GM23338 (cell line): ENCODE data around the gene ZNF763. TPM values are rescaled to one million over a fixed set of nuclear protein-coding genes. Genes with fewer than 3 reads are reported as not detected.

ENCODE experiments used
- ATAC-seq: fragments of 200-7000 bp; cut with Tn5 transposase; 3 replicates; pipeline ENCODE4 v1.9.1; 2020
- DNase-seq: peaks from one replicate; pipeline ENCODE4 v3.0.0-alpha.2; 2015; ENCODE audit warnings: low spot score
- H2AFZ ChIP-seq: fragments of 200-600 bp; sonication (generic); 2 replicates; pipeline ENCODE4 v1.8.0; 2016; ENCODE audit warnings: antibody characterized with exemption, mild to moderate bottlenecking, moderate library complexity
- H3F3A ChIP-seq: fragments of 200-600 bp; sonication (generic); replicated peaks from 2 replicates; pipeline ENCODE4 v1.8.0; 2017; ENCODE audit warnings: antibody characterized with exemption, mixed run types, low read depth
- H3K27ac ChIP-seq: fragments of 200-600 bp; sonication (generic); 2 replicates; pipeline ENCODE4 v1.6.1; 2016; ENCODE audit warnings: low read depth
- H3K27me3 ChIP-seq: fragments of 200-600 bp; sonication (generic); 2 replicates; pipeline ENCODE4 v1.8.0; 2016; ENCODE audit warnings: mild to moderate bottlenecking, mixed run types, moderate library complexity; ENCODE audit not compliant: insufficient read depth
- H3K36me3 ChIP-seq: fragments of 200-600 bp; sonication (generic); 2 replicates; pipeline ENCODE4 v1.8.0; 2016; ENCODE audit warnings: mild to moderate bottlenecking; ENCODE audit not compliant: insufficient read depth
- H3K4me1 ChIP-seq: fragments of 200-600 bp; sonication (generic); 2 replicates; pipeline ENCODE4 v1.8.0; 2016; ENCODE audit warnings: mild to moderate bottlenecking, moderate library complexity; ENCODE audit not compliant: insufficient read depth
- H3K4me2 ChIP-seq: fragments of 200-600 bp; sonication (generic); 2 replicates; pipeline ENCODE4 v1.7.1; 2017; ENCODE audit warnings: mixed run types
- H3K4me3 ChIP-seq: fragments of 200-600 bp; sonication (generic); 2 replicates; pipeline ENCODE4 v1.6.1; 2016; ENCODE audit warnings: mixed run types
- H3K79me2 ChIP-seq: fragments of 200-600 bp; sonication (generic); replicated peaks from 2 replicates; pipeline ENCODE4 v1.8.0; 2017; ENCODE audit warnings: mild to moderate bottlenecking; ENCODE audit not compliant: insufficient read depth
- H3K9me2 ChIP-seq: fragments of 200-600 bp; sonication (generic); 2 replicates; pipeline ENCODE4 v1.8.0; 2017; ENCODE audit not compliant: insufficient read depth
- H4K20me1 ChIP-seq: fragments of 200-600 bp; sonication (generic); replicated peaks from 2 replicates; pipeline ENCODE4 v1.8.0; 2017; ENCODE audit warnings: mild to moderate bottlenecking; ENCODE audit not compliant: insufficient read depth
- H3K27ac Mint-ChIP-seq: 2 replicates; pipeline ENCODE4 v1.8.0; 2020; ENCODE audit warnings: inconsistent platforms, mild to moderate bottlenecking, moderate library complexity, mixed read lengths
- H3K27me3 Mint-ChIP-seq: 3 replicates; pipeline ENCODE4 v1.8.0; 2022; ENCODE audit warnings: low read depth, mild to moderate bottlenecking, moderate library complexity, mixed read lengths, inconsistent platforms; ENCODE audit not compliant: insufficient read depth, poor library complexity
- H3K36me3 Mint-ChIP-seq: 3 replicates; pipeline ENCODE4 v1.8.0; 2021; ENCODE audit warnings: low read depth, mild to moderate bottlenecking, inconsistent platforms, moderate library complexity, mixed read lengths
- H3K4me1 Mint-ChIP-seq: 3 replicates; pipeline ENCODE4 v1.8.0; 2020; ENCODE audit warnings: mild to moderate bottlenecking, inconsistent platforms, mixed read lengths
- H3K4me3 Mint-ChIP-seq: 3 replicates; pipeline ENCODE4 v1.8.0; 2021; ENCODE audit warnings: moderate library complexity, mild to moderate bottlenecking, inconsistent platforms, mixed read lengths
- H3K9me3 Mint-ChIP-seq: 3 replicates; pipeline ENCODE4 v1.8.0; 2020; ENCODE audit warnings: moderate library complexity, mild to moderate bottlenecking, inconsistent platforms, mixed read lengths
- CTCF ChIP-seq, 2 experiments: fragments of 200-600 bp in 1 of 2; sonication (generic) in 1 of 2; conservative IDR thresholded peaks; 2 replicates each; pipeline versions ENCODE4 v1.5.1 to v1.6.1; 2016 to 2017; ENCODE audit warnings: antibody characterized with exemption in 2 of 2, low read depth in 2 of 2, mild to moderate bottlenecking in 2 of 2, moderate library complexity in 1 of 2
- ETS1 ChIP-seq: IDR thresholded peaks from 2 replicates; pipeline ENCODE4 v1.6.1; 2016; ENCODE audit warnings: antibody characterized with exemption
- EZH2 ChIP-seq: fragments of 200-600 bp; sonication (generic); IDR thresholded peaks from one replicate; pipeline ENCODE4 v1.8.0; 2017; ENCODE audit warnings: antibody characterized with exemption, mild to moderate bottlenecking, low read depth; ENCODE audit not compliant: unreplicated experiment
- EZH2phosphoT487 ChIP-seq: fragments of 200-600 bp; sonication (generic); IDR thresholded peaks from one replicate; pipeline ENCODE4 v1.8.1; 2018; ENCODE audit warnings: antibody characterized with exemption; ENCODE audit not compliant: unreplicated experiment
- POLR2AphosphoS5 ChIP-seq: IDR thresholded peaks from 2 replicates; pipeline ENCODE4 v1.6.1; 2016; ENCODE audit warnings: antibody characterized with exemption, low read depth
- REST ChIP-seq: IDR thresholded peaks from one replicate; pipeline ENCODE4 v1.6.1; 2018; ENCODE audit warnings: antibody characterized with exemption; ENCODE audit not compliant: unreplicated experiment
- STAT1 ChIP-seq: IDR thresholded peaks from one replicate; pipeline ENCODE4 v1.6.1; 2016; ENCODE audit warnings: antibody characterized with exemption; ENCODE audit not compliant: unreplicated experiment
- ZNF114 ChIP-seq: fragments of 250-450 bp; sonication (Bioruptor Pico); IDR thresholded peaks from 2 replicates; pipeline ENCODE4 v1.5.0; 2020; ENCODE audit warnings: mild to moderate bottlenecking, moderate library complexity
- ZNF331 ChIP-seq: fragments of 250-450 bp; sonication (Bioruptor Pico); IDR thresholded peaks from 2 replicates; pipeline ENCODE4 v1.5.0; 2020; ENCODE audit warnings: low read depth, mild to moderate bottlenecking, moderate library complexity
- polyA plus RNA-seq: library from polyadenylated mRNA; unstranded; fragments of >200 nt; fragmentation: Nextera tagmentation; extraction: Ambion mirVana; gene quantifications from 2 replicates; pipeline ENCODE4 v1.2.1, GENCODE V29; 2016
- total RNA-seq: library from RNA; depleted of rRNA; stranded (reverse); fragments of >200 nt; shearing (Covaris generic); gene quantifications from 2 replicates; pipeline ENCODE4 v1.2.3, GENCODE V29; 2014

The ZNF763 gene
- total and polyA plus RNA-seq, 2 experiments from 2014 or later: 0.61 to 0.87 TPM

GRCh38 chr19:11970174-11970573 lies 5.3 kb downstream of the ZNF763 start:
- TF ChIP-seq POLR2AphosphoS5: no peak
- TF ChIP-seq ZNF114 (CRISPR knock-in tag): no peak
- no peak for TF ChIP-seq ETS1
- TF ChIP-seq EZH2: no peak
- TF ChIP-seq REST: no peak
- TF ChIP-seq STAT1: no peak
- no peak overlapping the region for H2AFZ ChIP-seq
- ATAC-seq: no peak
- Mint-ChIP-seq H3K4me3 (no peak overlapping the region), H3K27me3 (peaks cover 1% of the 10 kb centered on the region), H3K4me1 (no peaks in the 10 kb centered on the region), H3K9me3 (peaks cover 97% of the 10 kb centered on the region), H3K36me3 (peaks cover 29% of the 10 kb centered on the region), H3K27ac (no peak overlapping the region)
- H3K9me2 ChIP-seq: no peaks in the 10 kb centered on the region
- no peaks in the 10 kb centered on the region; the same call in 1 of the 2 replicates for H4K20me1 ChIP-seq
- no peaks in the 10 kb centered on the region for H3K79me2 ChIP-seq
- 0 out of 2 replicates have a peak, but pooled peaks cover 4% of the 10 kb centered on the region for H3F3A ChIP-seq
- no peak overlapping the region for H3K4me3 ChIP-seq
- peaks cover 17% of the 10 kb centered on the region for H3K27me3 ChIP-seq
- peaks cover 7% of the 10 kb centered on the region; the same call in 1 of the 2 replicates for H3K4me1 ChIP-seq
- no peak overlapping the region for H3K4me2 ChIP-seq
- H3K27ac ChIP-seq: no peak overlapping the region
- no peak for DNase-seq
- no peaks in the 10 kb centered on the region for H3K36me3 ChIP-seq

- no peak overlapping the region for H3K27ac ChIP-seq
- no peak overlapping the region for H3K4me3 ChIP-seq
- no peaks in the 10 kb centered on the region for H3K9me2 ChIP-seq
- peaks cover 1% of the 10 kb centered on the region; the same call in 1 of the 2 replicates for H3K4me1 ChIP-seq
- ATAC-seq (no peak), DNase-seq (no peak)
- H2AFZ ChIP-seq: no peak overlapping the region
- H3K9me3 Mint-ChIP-seq: peaks cover 98% of the 10 kb centered on the region
- no peak for TF ChIP-seq STAT1
- no peak for TF ChIP-seq ZNF331 (CRISPR knock-in tag)
- no peak for TF ChIP-seq REST
- TF ChIP-seq CTCF (conservative IDR thresholded peaks at IDR 0.05; ENCODE audit: low read depth in 2 of 2): no peak
- no peak for TF ChIP-seq EZH2phosphoT487
- peaks cover 1% of the 10 kb centered on the region for H3K27me3 Mint-ChIP-seq
- H4K20me1 ChIP-seq: no peaks in the 10 kb centered on the region; the same call in 1 of the 2 replicates
- no peak overlapping the region for H3K27ac Mint-ChIP-seq
- H3K36me3 ChIP-seq: no peaks in the 10 kb centered on the region
- H3K27me3 ChIP-seq: peaks cover 12% of the 10 kb centered on the region
- H3K4me3 Mint-ChIP-seq: no peak overlapping the region
- H3K4me2 ChIP-seq: no peak overlapping the region
- no peaks in the 10 kb centered on the region for H3K4me1 Mint-ChIP-seq
- H3K79me2 ChIP-seq: no peaks in the 10 kb centered on the region
- H3F3A ChIP-seq: no peaks in the 10 kb centered on the region
- peaks cover 31% of the 10 kb centered on the region for H3K36me3 Mint-ChIP-seq
Observed at GRCh38 chr19:11971041-11971440, 6.2 kb downstream of the ZNF763 start.
